HG02759 (cell line): ENCODE data around the gene IFT81.

Experiments
- ATAC-seq: cut with Tn5 transposase; IDR thresholded peaks from one replicate; pipeline ENCODE4 v1.9.1; 2021; ENCODE audit warnings: mild to moderate bottlenecking, moderate library complexity; ENCODE audit not compliant: unreplicated experiment

Gene IFT81

DNA sequence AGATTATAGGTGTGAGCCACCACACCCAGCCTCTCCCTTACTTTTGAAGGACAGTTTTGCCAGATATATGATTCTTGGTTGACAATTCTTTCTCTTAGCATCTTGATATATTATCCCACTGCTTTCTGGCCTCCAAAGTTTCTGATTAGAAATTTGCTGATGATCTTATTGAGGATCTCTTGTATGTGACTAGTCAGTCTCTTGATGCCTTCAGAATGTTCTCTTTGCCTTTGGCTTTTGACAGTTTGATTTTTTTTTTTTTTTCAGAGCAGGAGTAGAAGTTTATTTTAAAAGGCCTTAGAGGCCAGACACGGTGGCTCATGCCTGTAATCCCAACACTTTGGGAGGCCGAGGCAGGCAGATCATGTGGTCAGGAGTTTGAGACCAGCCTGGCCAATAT is 32.6 kb downstream of the IFT81 start:
- ATAC-seq = no peak

GRCh38 chr12:110157539-110157938 is 33.4 kb downstream of the IFT81 start:
- ATAC-seq = no peak

DNA sequence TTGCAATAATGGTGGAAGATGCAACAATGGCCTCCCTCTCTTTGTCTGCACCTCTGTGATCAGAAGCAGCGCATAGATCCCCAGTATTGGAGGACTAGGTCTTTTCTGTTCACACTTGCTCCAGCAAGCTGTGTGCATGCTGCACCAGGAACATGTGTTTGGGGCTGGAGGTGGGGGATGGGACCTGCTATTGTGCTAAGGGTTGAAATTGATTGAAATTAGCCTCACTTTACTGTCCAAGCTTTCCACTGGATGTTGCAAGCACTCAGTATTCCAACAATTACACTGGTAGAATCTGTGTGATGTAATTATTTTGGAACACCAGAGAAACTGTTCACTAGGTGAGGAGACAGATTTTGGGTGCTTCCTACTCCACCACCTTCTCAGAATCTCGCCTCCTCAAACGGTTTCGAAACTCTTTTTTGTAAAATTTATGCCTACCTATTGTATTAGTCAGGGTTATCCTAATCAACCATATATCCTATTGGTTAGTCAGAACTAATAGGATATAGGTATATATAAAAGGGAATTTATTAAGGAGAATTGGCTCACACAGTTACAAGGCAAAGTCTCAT is 35.6 kb downstream of the IFT81 start:
- no peak for ATAC-seq

DNA sequence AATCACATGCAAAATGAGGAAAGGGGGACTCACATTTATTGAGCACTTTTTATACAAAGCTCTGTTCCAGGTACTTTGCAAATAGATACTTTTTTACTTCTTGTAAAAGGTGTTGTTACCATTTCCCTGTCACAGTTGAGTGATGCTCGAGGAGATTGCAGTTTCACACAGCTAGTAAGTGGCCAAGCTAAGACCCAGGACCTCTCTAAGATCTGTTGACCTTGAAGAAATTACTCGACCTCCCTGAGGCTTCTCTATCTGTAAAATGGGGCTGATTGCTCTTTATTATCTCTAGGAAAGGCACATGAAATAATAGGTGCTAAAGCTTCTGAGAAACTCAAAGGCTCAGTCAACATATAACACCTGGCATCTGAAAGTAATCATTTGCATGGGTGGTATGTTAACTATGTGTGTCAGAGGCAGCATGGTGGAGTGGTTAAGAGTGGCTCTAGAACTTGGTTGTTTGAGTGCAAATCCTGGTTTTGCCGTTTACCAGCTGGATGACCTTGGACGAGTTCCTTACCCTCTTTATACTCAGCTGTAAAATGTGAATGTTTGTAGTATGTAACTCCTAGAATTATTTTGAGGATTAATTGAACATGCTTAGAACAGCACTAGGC is 41.5 kb downstream of the IFT81 start:
- peak; percentile 80 for ATAC-seq

GRCh38 chr12:110168732-110169455 is 44.7 kb downstream of the IFT81 start:
- no peak for ATAC-seq

DNA sequence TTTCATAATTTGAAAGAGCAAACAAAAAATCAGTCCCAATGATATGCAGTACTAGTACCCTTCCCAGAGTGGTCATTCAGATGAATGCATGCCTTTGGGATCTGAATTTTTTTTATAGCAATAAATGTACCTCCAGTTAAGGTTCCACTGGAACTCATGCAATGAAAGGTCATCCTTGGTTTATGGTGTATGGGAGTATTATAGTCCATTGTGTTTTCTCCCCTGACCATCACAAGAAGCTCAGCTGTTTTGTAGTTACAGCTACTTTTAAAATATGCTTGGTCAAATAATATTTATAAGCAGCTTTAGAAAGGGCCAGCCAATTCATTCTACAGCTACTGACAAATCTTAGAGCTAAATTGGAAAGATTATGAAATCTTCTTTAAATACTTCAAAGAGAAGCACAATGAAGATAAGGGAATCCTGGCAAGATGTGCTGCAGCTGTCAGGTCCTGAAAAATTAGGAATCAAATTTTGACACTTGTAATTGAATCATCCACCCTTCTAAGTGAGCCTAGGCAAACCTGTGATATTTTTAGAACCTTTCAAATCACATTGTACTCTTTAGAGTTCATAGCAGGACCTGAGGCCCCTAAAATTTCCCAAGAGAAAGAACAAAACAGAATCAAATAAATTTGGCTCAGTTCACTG is 46.5 kb downstream of the IFT81 start:
- ATAC-seq = no peak

DNA sequence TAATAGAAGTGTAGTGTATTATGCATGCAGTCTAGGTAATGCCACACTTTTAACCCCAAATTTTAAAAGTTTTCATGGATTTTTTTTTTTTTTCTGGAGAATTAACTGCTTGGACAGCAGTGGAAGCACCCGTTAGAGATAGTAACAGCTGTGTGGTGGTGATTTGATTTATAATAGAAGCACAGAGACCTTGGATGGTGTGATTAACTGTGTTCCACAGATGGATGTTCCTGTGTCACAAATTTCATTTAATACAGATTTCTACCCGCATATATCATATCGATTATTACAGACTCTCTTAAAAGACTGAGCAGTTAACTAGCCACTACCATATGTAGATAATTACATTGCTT is 47.0 kb downstream of the IFT81 start:
- no peak for ATAC-seq

GRCh38 chr12:110171636-110172035 is 47.5 kb downstream of the IFT81 start:
- no peak for ATAC-seq

- no peak for ATAC-seq
Observed at GRCh38 chr12:110174373-110174996, 50.3 kb downstream of the IFT81 start.

GRCh38 chr12:110175201-110175600 is 51.0 kb downstream of the IFT81 start:
- no peak for ATAC-seq

DNA sequence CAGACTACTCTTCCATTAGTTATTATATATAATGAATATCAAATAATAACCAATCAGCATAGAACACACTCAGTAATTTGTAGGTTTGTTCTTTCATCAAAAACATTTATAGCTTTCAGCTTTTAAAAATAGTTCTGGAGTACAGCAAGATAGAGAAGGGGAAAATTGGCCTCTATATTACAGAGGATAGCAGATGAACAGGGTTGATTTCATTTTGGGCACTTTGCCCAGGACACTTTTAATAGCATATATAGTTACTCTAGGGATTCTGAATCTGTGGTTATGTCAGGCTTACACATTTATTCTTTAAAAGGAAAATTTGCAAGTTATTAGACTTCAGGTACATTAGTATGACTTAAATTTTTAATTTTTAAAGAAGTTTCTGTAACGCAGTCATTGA is 52.6 kb downstream of the IFT81 start:
- no peak for ATAC-seq

GRCh38 chr12:110179291-110179690 is 55.1 kb downstream of the IFT81 start:
- no peak for ATAC-seq

GRCh38 chr12:110180591-110181005 is 56.4 kb downstream of the IFT81 start:
- no peak for ATAC-seq

- ATAC-seq = no peak
Observed at GRCh38 chr12:110182281-110182680, 58.1 kb downstream of the IFT81 start.

GRCh38 chr12:110183386-110183785 is 59.2 kb downstream of the IFT81 start:
- ATAC-seq = no peak

- no peak for ATAC-seq
Observed at GRCh38 chr12:110185626-110186025, 61.5 kb downstream of the IFT81 start.

DNA sequence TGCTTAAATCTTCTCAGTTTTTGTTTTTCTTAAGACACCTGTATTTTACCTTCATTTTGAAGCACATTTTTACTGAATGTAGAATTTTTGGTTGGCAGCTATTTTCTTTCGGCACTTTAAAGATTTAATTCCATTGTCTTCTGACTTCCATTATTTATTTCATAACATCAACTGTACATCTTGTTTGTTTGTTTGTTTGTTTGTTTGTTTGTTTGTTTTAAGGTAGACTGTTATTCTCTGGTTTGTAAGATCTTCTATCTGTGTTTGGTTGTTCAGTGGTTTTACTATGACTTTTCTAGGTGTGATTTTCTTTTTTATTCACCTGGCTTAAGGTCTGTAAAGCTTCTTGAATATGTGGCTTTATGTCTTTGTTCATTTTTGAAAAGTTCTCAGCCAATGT is 61.9 kb downstream of the IFT81 start:
- no peak for ATAC-seq

DNA sequence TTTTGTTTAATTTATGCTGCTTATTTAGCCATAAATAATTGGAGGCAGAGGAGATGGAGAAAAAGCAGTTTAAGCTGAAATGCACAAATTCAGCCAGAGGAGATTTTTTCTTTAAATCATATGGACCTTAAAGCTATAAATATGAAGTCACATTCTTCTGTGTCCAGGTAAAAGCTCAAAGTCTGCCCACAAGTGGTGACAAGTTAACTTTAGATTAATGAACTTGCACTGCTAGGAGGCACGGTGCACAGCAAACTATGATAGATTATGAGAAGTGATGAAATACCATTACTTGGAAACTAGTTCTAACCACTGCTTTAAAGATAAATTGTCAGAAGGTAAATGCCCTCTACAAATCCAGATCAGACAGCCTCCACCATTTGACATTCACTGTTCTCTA is 69.0 kb downstream of the IFT81 start:
- no peak for ATAC-seq

- no peak for ATAC-seq
Observed at GRCh38 chr12:110197003-110197402, 72.8 kb downstream of the IFT81 start.

DNA sequence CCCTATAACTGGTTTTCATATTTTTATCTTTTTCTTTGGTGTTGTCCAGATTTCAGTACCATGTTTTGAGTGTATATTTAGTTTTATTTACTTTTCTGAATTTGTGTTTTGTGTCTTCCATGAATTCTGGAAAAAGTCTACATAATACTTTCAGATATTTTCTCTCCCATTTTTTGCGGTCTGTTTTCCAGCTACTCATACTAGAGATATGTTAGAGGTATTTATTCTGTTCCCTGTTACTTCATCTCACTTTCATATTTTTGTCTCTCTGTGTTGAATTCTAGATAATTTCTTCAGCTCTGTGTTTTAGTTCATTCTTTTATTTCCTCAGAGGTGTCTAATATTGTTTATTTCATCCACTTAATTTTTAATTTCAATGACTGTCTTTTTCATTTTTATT is 74.2 kb downstream of the IFT81 start:
- ATAC-seq = no peak

- ATAC-seq = no peak
Observed at GRCh38 chr12:110199339-110200123, 75.4 kb downstream of the IFT81 start.
